Activated naive CD8-positive, alpha-beta T cell treated with anti-CD3 and anti-CD28 coated beads, Interleukin-2, amount 50 U/mL, for 16 hours (primary cell): ENCODE data around the gene JAKMIP1.
"Not testable (repeated sequence)": the region's sequence is repeated elsewhere in the genome, so short reads cannot be mapped to it uniquely, and the experiment has no call there.

Experiments used
- DNase-seq: peaks from one replicate; pipeline ENCODE4 v3.0.0-alpha.2; 2020; ENCODE audit warnings: low read depth, low spot score

The JAKMIP1 gene

GRCh38 chr4:6229095-6229494 is 28.7 kb upstream of the JAKMIP1 start:
- no peak for DNase-seq

GRCh38 chr4:6228158-6229067 is 28.1 kb upstream of the JAKMIP1 start:
- no peak for DNase-seq

- DNase-seq = no peak
These were observed 27.2 kb upstream of the JAKMIP1 start for GRCh38 chr4:6227412-6228157.

- DNase-seq = no peak
These were observed 26.2 kb upstream of the JAKMIP1 start for GRCh38 chr4:6226506-6226905.

DNA sequence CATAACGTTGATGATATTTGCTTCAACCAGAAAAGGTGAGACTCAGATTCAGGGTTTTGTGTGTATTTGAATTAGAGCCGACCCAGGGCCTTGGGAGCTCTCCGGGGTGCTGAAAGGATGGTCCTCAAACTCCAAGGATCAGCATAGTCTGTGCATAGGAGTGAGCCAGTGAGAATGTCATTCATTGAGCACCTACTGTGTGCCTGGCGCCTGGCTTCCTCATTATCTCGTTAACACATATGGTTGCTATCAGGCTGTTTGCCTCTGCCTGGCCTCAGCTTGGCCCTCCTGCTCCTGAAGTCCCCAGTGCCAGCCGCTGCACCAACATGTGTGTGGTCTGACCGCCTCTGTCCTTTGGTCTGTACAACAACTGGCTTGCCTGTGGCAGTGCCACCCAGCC is 25.1 kb upstream of the JAKMIP1 start:
- no peak for DNase-seq

DNA sequence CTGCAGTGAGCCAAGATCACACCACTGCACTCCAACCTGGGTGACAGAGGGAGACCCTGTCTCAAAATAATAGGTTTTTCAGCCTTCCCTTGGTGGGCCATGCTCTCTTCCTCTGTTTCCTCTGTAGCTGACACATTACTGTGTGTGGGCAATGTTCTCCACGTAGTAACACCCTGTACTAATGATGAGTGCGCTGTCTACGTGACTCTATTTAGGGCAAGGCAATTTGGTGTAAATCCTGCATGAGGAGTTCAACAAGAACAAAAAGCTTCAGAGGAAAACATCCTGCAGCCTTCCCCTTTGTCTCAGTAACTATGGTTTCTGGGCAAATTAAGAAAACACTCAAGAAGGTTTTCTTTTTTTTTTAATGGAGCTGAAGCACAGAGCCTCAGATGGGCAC is 24.4 kb upstream of the JAKMIP1 start:
- no peak for DNase-seq

DNA sequence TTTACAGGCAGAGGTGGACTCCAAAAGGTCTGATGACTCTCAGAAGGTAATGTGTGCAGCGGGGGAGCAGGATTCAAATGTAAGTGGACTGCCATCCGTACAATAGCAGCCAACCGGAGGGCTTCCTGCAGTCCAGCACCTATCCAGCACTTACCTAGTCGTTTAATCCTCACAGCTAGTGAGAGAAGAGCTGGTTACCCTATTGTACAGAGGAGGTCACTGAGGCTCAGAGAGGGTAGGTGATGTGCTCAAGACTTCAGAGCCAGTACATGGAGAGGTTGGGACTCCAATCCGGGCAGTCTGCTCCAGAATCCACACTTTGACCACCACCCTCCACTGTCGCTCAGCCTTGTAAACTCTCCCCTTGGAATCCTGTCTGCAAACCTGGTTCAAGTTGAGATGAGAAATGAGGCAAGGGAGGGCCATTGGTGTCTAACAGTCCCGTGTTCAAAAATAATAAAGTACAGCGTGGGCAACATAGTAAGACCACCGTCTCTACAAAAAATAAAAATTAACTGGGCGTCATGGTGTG is 22.5 kb upstream of the JAKMIP1 start:
- DNase-seq = no peak

DNA sequence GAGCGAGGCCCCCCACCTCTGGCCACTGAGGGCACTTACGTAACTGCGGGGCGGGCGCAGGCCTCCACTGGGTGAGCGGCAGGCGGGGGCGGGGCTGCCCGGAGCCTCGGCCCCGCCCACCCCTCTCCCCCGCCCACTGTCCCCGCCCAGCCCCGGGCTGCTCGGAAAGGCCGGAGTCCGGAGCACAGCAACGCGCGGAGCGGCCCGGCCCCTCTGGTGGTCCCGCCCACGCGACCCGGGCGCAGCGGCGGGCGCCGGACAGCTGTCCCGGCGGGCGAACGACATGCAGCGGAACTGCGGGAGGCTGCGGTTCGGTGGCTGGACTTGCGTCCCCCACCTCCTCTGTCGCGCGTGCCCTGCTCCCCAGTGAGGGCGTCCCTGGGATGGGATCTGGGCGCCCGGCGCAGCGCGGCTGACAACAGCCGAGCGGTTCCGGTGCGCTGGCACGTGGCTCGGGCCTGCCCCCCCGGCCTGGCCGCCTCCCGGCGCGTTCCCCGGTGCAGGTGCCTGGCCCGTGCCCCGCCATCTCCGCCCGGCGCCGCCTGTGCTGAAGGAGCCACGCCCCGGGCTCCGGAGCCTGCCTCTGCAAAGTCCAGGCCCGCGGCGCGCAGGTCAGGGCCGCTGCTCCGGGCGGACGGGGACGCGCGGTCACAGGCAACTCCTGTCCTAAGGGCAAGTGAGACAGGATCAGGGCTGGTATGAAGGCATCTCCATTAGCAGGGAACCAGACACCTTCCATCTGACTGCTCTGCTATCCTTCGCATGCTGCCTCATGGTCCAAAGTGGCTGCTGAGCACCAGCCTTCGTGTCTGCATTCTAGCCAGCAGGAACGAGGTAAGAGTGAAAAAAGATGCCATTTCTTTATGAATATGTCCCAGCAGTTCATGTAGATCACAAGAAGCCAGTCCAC is 21.8 kb upstream of the JAKMIP1 start:
- no peak for DNase-seq

DNA sequence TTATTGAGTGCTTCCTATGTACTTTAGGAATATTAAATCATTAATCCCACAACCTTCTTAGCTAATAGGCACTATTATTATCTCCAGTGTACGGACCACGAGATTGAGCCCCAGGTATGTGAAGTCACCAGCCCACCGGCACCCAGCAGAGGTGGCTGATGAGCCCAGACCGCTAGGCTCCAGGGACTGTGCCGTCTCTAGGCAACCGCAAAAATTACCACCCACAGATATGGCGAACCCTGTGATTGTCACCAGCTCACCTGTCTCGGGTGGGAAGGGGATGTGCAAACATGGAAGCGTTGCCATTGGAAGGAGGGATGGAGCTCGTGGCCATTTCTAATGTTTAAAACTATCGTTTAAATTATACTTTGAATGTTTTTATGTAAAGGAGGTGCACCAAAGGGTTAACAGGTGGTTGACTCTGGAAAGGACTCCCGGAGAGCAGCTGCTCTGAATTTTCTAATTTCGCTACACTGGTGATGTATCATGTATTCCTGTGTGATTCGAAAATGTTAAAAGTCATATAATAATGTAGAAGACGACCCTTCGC is 21.0 kb upstream of the JAKMIP1 start:
- DNase-seq = no peak

DNA sequence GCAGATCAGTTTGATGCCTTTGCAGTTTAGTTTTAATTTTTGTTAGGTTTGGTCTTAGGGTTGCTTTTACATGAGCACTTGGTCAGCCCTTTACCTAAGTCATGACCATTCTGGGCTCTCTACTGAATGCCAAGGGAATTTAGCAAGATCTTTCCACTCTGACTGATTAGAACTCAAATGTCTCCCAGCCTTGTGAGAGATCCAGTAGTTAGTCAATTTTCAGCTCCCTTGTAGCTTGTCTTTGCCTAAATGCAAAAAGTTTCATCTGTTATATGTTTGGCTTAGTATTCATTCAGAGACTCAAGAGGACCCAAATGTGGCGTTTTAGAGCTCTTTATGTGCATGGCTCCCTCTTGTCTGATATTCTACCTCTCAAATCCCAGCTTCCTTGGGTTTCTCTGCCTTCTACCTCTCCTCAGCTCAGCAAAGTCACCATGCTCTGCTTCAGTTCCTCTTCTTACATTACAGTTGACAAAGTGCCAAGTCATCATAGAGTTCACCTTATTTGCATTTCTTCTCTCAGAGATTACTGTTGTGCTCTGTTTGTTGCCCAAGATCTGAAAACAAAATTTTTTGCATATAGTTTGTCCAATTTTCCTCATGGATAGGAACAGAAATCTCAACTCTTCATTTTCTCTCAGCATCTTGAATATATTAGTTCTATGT is 17.5 kb upstream of the JAKMIP1 start:
- DNase-seq = no peak

DNA sequence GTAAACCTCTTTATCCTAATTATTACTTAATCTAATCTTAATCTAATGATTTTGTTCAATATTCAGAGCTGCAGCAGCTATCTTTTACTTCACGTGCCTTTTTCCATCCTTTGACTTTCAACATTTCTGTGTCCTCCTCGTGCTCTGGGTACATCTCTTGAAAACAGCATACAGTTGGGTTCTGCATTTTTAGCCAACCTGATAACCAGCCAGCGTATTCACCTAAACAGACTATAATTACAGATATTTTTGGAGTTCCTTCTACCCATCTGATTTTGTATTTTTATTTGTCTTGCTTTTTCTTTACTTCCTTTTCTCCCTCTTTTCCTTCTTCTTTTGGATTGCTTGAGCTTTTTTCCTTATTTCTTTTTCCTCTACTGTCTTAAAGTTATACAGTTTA is 16.2 kb upstream of the JAKMIP1 start:
- DNase-seq = no peak

DNA sequence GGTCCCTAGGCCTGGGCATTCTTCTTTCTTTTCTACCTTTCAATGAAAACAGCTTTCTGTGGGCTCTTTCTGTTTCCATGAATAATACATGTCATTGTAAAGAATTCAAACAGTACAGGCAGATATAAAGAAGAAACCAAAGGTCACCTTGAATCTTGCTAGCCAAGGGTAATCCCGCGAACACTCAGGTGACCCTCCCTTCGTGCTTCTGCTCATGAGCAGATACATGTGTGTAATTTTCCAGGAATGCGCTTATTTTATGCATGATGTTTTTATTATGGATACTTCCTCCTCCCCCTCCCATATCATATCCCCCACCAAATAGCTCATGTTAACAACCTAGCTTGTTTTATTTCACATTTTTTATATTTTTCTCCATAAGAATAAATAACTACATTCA is 9.6 kb upstream of the JAKMIP1 start:
- no peak for DNase-seq

DNA sequence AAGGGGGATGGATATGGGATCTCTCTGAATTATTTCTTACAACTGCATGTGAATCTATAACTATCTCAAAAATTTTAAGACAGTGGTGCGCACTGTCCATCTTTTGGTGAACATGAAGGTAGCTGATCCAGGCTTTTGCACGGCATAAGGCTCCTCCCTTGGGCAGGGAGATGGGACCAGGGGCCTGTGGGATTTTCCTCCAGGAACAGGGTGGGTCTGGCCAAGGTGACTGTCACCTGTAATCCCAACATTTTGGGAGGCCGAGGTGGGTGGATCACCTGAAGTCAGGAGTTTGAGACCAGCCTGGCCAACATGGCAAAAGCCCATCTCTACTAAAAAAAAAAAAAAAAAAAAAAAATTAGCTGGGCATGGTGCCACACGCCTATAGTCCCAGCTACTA is 8.9 kb upstream of the JAKMIP1 start:
- not testable (repeated sequence) for DNase-seq

GRCh38 chr4:6208416-6208815 is 8.1 kb upstream of the JAKMIP1 start:
- DNase-seq = no peak

DNA sequence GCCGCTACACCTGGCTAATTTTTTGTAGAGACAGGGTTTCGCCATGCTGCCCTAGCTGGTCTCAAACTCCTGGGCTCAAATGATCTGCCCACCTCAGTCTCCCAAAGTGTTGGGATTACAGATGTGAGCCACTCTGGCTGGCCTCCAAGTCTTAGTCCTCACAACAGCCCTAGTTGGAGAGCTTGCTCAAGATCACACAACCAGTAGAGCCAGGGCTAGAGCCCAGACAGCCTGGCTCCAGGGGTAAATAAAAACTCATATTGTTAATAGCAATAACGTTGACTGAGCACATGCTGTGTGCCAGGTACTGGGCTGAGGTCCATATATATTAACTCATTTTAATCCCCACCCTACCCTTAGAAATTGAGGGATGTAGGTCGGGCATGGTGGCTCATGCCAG is 7.3 kb upstream of the JAKMIP1 start:
- no peak for DNase-seq

DNA sequence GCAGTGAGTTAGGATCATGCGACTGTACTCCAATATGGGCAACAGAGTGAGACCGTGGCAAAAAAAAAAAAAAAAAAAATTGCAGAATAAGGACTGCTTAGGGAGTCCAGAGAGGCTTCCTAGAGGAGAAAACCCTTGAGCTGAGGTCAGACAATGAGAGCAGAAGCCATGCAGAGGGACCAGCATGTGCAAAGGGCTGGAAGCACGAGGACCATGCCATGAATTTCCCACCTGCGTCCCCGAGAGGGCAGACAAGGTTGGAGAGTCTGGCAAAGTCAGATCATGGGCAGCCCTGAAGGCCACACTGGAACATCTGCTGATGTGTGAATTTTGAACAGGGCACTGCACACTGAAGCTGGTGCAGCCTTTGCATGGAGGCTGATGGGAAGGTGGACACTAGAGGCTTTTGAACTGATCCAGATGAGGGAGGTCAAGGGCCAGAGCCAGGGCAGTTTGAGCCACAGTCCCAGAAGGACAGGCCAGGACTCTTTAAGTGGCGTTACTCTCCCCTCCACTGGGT is 6.5 kb upstream of the JAKMIP1 start:
- DNase-seq = no peak

DNA sequence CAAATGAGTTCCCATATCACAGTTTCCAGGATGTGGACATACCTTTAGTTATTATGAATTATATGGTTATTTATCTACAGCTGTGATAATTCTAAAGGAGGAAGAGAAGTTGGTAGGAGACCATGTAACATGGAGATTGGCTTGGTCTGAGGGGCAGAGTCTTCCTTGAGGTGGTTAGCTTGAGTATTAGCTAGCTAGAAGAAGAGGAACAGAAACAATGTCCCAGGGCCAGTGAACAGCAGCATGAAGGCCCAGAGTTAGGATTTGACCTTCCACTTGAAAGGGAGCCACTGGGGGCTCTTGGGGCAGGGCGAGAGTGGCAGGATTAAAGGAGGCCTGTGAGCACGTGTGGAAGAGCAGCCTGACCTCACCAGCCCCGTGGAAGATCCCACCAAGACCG is 5.6 kb upstream of the JAKMIP1 start:
- no peak for DNase-seq

GRCh38 chr4:6205567-6205931 is 5.2 kb upstream of the JAKMIP1 start:
- DNase-seq = no peak

GRCh38 chr4:6204871-6205566 is 4.7 kb upstream of the JAKMIP1 start:
- DNase-seq = no peak

DNA sequence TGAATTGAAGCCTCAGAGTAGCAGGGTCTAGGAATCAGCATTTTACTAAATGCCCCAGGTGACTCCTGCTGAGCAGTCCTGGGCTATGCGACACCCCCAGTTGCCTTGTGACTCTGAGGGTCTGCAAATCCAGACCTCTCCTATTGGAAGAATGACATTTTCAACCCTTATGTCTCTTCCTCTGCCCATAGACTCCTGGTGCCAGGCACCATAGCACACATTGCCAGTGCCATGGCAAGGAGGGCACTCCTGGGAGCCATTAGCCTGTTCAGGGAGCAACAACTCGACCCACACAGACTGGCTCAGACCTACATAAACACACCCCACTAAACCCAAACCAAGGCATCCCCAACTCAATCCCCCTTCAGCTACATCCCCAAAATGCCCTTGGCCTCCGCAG is 3.7 kb upstream of the JAKMIP1 start:
- DNase-seq = no peak
